H9 (cell line): Measurements from ENCODE around the gene TARBP1. TPM values are rescaled to one million over a fixed set of nuclear protein-coding genes. Genes with fewer than 3 reads are reported as not detected.

ENCODE experiments used
- DNase-seq: peaks from one replicate; pipeline ENCODE4 v3.0.0-alpha.2; 2017
- H2AFZ ChIP-seq: one replicate; pipeline ENCODE4 v1.6.1; 2013; ENCODE audit warnings: mild to moderate bottlenecking, low read length, control low read depth, moderate library complexity
- H2AK5ac ChIP-seq: 2 replicates; pipeline ENCODE4 v1.6.1; 2013; ENCODE audit warnings: low read length, control low read depth, mixed read lengths; ENCODE audit not compliant: insufficient read length
- H2BK120ac ChIP-seq: one replicate; pipeline ENCODE4 v1.6.1; 2013; ENCODE audit warnings: low read depth, mild to moderate bottlenecking, low read length, control low read depth, inconsistent platforms; ENCODE audit not compliant: poor library complexity, severe bottlenecking
- H2BK12ac ChIP-seq: 2 replicates; pipeline ENCODE4 v1.6.1; 2013; ENCODE audit warnings: low read length, control low read depth, mixed read lengths, low read depth; ENCODE audit not compliant: insufficient read length
- H2BK15ac ChIP-seq: 2 replicates; pipeline ENCODE4 v1.6.1; 2013; ENCODE audit warnings: low read depth, low read length, control low read depth
- H2BK20ac ChIP-seq: one replicate; pipeline ENCODE4 v1.6.1; 2013; ENCODE audit warnings: low read depth, mild to moderate bottlenecking, low read length, control low read depth, inconsistent platforms; ENCODE audit not compliant: poor library complexity, severe bottlenecking
- H2BK5ac ChIP-seq: 2 replicates; pipeline ENCODE4 v1.6.1; 2013; ENCODE audit warnings: low read length, control low read depth, mixed read lengths; ENCODE audit not compliant: insufficient read length
- H3K14ac ChIP-seq: 2 replicates; pipeline ENCODE4 v1.6.1; 2013; ENCODE audit warnings: low read length, control low read depth; ENCODE audit not compliant: insufficient read depth
- H3K18ac ChIP-seq: 2 replicates; pipeline ENCODE4 v1.6.1; 2013; ENCODE audit warnings: low read depth, mild to moderate bottlenecking, mixed read lengths, low read length, control low read depth; ENCODE audit not compliant: insufficient read length
- H3K23ac ChIP-seq: 2 replicates; pipeline ENCODE4 v1.6.1; 2013; ENCODE audit warnings: low read length, control low read depth, mixed read lengths, low read depth; ENCODE audit not compliant: insufficient read length
- H3K23me2 ChIP-seq: 2 replicates; pipeline ENCODE4 v1.6.1; 2013; ENCODE audit warnings: low read depth, mild to moderate bottlenecking, mixed read lengths, low read length, control low read depth; ENCODE audit not compliant: insufficient read length, poor library complexity, severe bottlenecking
- H3K27ac ChIP-seq: 2 replicates; pipeline ENCODE4 v1.5.1; 2013; ENCODE audit warnings: low read length, control low read depth, mixed read lengths, low read depth; ENCODE audit not compliant: insufficient read length
- H3K27me3 ChIP-seq: 2 replicates; pipeline ENCODE4 v1.6.1; 2013; ENCODE audit warnings: low read length, control low read depth, inconsistent platforms; ENCODE audit not compliant: insufficient read depth
- H3K4ac ChIP-seq: 2 replicates; pipeline ENCODE4 v1.6.1; 2013; ENCODE audit warnings: low read depth, mild to moderate bottlenecking, control low read depth, inconsistent platforms, low read length, moderate library complexity
- H3K4me1 ChIP-seq: 2 replicates; pipeline ENCODE4 v1.6.1; 2013; ENCODE audit warnings: low read length, control low read depth, inconsistent platforms; ENCODE audit not compliant: insufficient read depth
- H3K4me2 ChIP-seq: 2 replicates; pipeline ENCODE4 v1.6.1; 2013; ENCODE audit warnings: low read length, control low read depth, mixed read lengths; ENCODE audit not compliant: insufficient read length, insufficient read depth
- H3K56ac ChIP-seq: 2 replicates; pipeline ENCODE4 v1.6.1; 2013; ENCODE audit warnings: low read depth, mild to moderate bottlenecking, mixed read lengths, low read length, control low read depth; ENCODE audit not compliant: insufficient read length
- H3K79me1 ChIP-seq: 2 replicates; pipeline ENCODE4 v1.6.1; 2013; ENCODE audit warnings: low read depth, mild to moderate bottlenecking, moderate library complexity, low read length, control low read depth, inconsistent platforms; ENCODE audit not compliant: insufficient read depth, poor library complexity, severe bottlenecking
- H3K79me2 ChIP-seq: 2 replicates; pipeline ENCODE4 v1.6.1; 2013; ENCODE audit warnings: low read length, control low read depth, inconsistent platforms; ENCODE audit not compliant: insufficient read depth
- H3K9ac ChIP-seq: 2 replicates; pipeline ENCODE4 v1.6.1; 2013; ENCODE audit warnings: low read length, control low read depth, mixed read lengths; ENCODE audit not compliant: insufficient read length; ENCODE audit errors: extremely low read depth
- H3K9me3 ChIP-seq: one replicate; pipeline ENCODE4 v1.6.1; 2013; ENCODE audit warnings: low read depth, low read length, inconsistent platforms; ENCODE audit not compliant: control insufficient read depth
- H3T11ph ChIP-seq: one replicate; pipeline ENCODE4 v1.6.1; 2013; ENCODE audit warnings: mild to moderate bottlenecking, low read length, control low read depth, inconsistent platforms
- H4K20me1 ChIP-seq: one replicate; pipeline ENCODE4 v1.6.1; 2013; ENCODE audit not compliant: control insufficient read depth, insufficient read length, insufficient read depth
- H4K5ac ChIP-seq: 2 replicates; pipeline ENCODE4 v1.6.1; 2013; ENCODE audit warnings: low read depth, mild to moderate bottlenecking, mixed read lengths, low read length, control low read depth; ENCODE audit not compliant: insufficient read length
- H4K8ac ChIP-seq: replicated peaks from 2 replicates; pipeline ENCODE4 v1.6.1; 2013; ENCODE audit warnings: low read length, control low read depth, mixed read lengths, low read depth; ENCODE audit not compliant: insufficient read length
- H4K91ac ChIP-seq: 2 replicates; pipeline ENCODE4 v1.6.1; 2013; ENCODE audit warnings: low read depth, mild to moderate bottlenecking, moderate library complexity, mixed read lengths, low read length, control low read depth; ENCODE audit not compliant: insufficient read length
- H3K27ac Mint-ChIP-seq, 3 experiments: 2 replicates in 2 of 3; 3 replicates in 1 of 3; pipeline ENCODE4 v1.8.0; 2020 to 2021; ENCODE audit warnings: mixed read lengths in 3 of 3, mild to moderate bottlenecking in 1 of 3, moderate library complexity in 1 of 3
- H3K27me3 Mint-ChIP-seq: 2 replicates; pipeline ENCODE4 v1.8.0; 2021; ENCODE audit warnings: low read depth, mild to moderate bottlenecking, moderate library complexity, mixed read lengths
- H3K36me3 Mint-ChIP-seq, 3 experiments: 2 replicates in 2 of 3; 3 replicates in 1 of 3; pipeline ENCODE4 v1.8.0; 2020 to 2021; ENCODE audit warnings: low read depth in 3 of 3, mixed read lengths in 3 of 3; ENCODE audit not compliant: insufficient read depth in 1 of 3
- H3K4me1 Mint-ChIP-seq, 2 experiments: 2 replicates each; pipeline ENCODE4 v1.8.0; 2020; ENCODE audit warnings: mixed read lengths in 2 of 2
- H3K4me3 Mint-ChIP-seq, 2 experiments: 2 replicates in 1 of 2; 3 replicates in 1 of 2; pipeline ENCODE4 v1.8.0; 2020 to 2021; ENCODE audit warnings: mild to moderate bottlenecking in 2 of 2, mixed read lengths in 2 of 2, moderate library complexity in 1 of 2
- H3K9me3 Mint-ChIP-seq, 2 experiments: 2 replicates in 1 of 2; 3 replicates in 1 of 2; pipeline ENCODE4 v1.8.0; 2020; ENCODE audit warnings: mild to moderate bottlenecking in 2 of 2, mixed read lengths in 2 of 2, moderate library complexity in 1 of 2
- CTCF ChIP-seq: fragments of 200-600 bp; sonication (generic); conservative IDR thresholded peaks from 3 replicates; pipeline ENCODE4 v1.8.0; 2021; ENCODE audit warnings: antibody characterized with exemption, mild to moderate bottlenecking
- WGBS: extraction: QIAGEN DNeasy Blood & Tissue Kit; methylation state at CpG from one replicate; pipeline ENCODE4 v1.1.7; 2013; ENCODE audit warnings: missing lambda C conversion rate, low lambda C conversion rate, mixed read lengths; ENCODE audit not compliant: insufficient read length; ENCODE audit errors: extremely low coverage; 5-methylcytosine and 5-hydroxymethylcytosine counted together
- total RNA-seq: library from RNA; stranded (reverse); gene quantifications from 2 replicates; pipeline ENCODE4 v1.2.1, GENCODE V29; 2021

Gene TARBP1
- total RNA-seq, 1 experiment from 2014 or later: 20.2 TPM

- H3K9me3 Mint-ChIP-seq: peaks cover 0 to 4% of the 10 kb centered on the region in 2 experiments; a peak in 2 of 5 replicates
- H3K27ac Mint-ChIP-seq: no peak overlapping the region
- Histone ChIP-seq H4K20me1 (no peaks in the 10 kb centered on the region), H3K18ac (no peak overlapping the region), H2BK5ac (no peak overlapping the region), H2BK120ac (no peak overlapping the region), H4K8ac (no peak overlapping the region), H3K79me2 (no peaks in the 10 kb centered on the region), H3K23ac (no peak overlapping the region), H3K23me2 (no peaks in the 10 kb centered on the region), H3K4me1 (peaks cover 3% of the 10 kb centered on the region; the same call in 1 of the 2 replicates), H2BK20ac (no peak overlapping the region), H4K5ac (no peak overlapping the region), H3K4ac (no peak overlapping the region), H3K79me1 (no peaks in the 10 kb centered on the region), H3K4me2 (no peak overlapping the region), H3K27ac (no peak overlapping the region), H2BK15ac (no peak overlapping the region), H3T11ph (no peak overlapping the region), H2AK5ac (no peak overlapping the region), H4K91ac (no peak overlapping the region), H2AFZ (no peak overlapping the region), H3K9ac (no peak overlapping the region), H3K27me3 (no peaks in the 10 kb centered on the region; the same call in 1 of the 2 replicates), H2BK12ac (no peak overlapping the region), H3K56ac (no peak overlapping the region), H3K9me3 (no peaks in the 10 kb centered on the region), H3K14ac (no peak overlapping the region)
- H3K4me1 Mint-ChIP-seq: peaks cover 40 to 49% of the 10 kb centered on the region in 2 experiments
- DNase-seq: no peak
- H3K27me3 Mint-ChIP-seq: peaks cover 5% of the 10 kb centered on the region
- H3K36me3 Mint-ChIP-seq: peaks cover 3 to 6% (median 3%) of the 10 kb centered on the region in 3 experiments; a peak in 4 of 7 replicates
- TF ChIP-seq CTCF: no peak
- no CpG with 5 or more reads among the region's 4 CpGs for WGBS
- H3K4me3 Mint-ChIP-seq: no peak overlapping the region
Measured at GRCh38 chr1:234503193-234504050, 24.4 kb upstream of the TARBP1 start.
